HepG2 (cell line): ENCODE data around the gene KRT33A. TPM values are rescaled to one million over a fixed set of nuclear protein-coding genes. Genes with fewer than 3 reads are reported as not detected.

ENCODE experiments used
- ATAC-seq: fragments of 200-7000 bp; cut with Tn5 transposase; 3 replicates; pipeline ENCODE4 v1.9.1; 2020; ENCODE audit warnings: mild to moderate bottlenecking, moderate library complexity
- BruUV-seq: library from RNA; stranded (reverse); fragments of 400-500 nt; replicated peaks from 2 replicates; lab custom pipeline; 2021; lab: Mats Ljungman, UMichigan
- CTCF ChIA-PET: fragments of 300-600 bp; formaldehyde crosslinking; extraction: SDS; loops from one replicate; lab custom pipeline; 2021; ENCODE audit warnings: low total read pairs, inconsistent platforms, low intra/inter-chr PET ratio; lab: Yijun Ruan, JAX
- POLR2A ChIA-PET: fragments of 350-600 bp; sonication (Branson Sonifier 250); formaldehyde crosslinking; loops from one replicate; lab custom pipeline; 2020; ENCODE audit warnings: antibody characterized with exemption, inconsistent platforms; lab: Yijun Ruan, JAX
- DNase-seq: peaks from one replicate; pipeline ENCODE4 v3.0.0-alpha.2; 2015; ENCODE audit warnings: low spot score
- FAIRE-seq: peaks from 3 replicates; lab custom pipeline; 2011; peaks lifted over from hg19 to GRCh38; lab: Jason Lieb, UNC
- H2AFZ ChIP-seq: one replicate; pipeline ENCODE4 v1.6.1; 2011; ENCODE audit warnings: low read length, inconsistent platforms
- H3K27ac ChIP-seq: fragments of 300-600 bp; 3 replicates; pipeline ENCODE4 v1.8.0; 2011; ENCODE audit warnings: mixed run types, mild to moderate bottlenecking, mixed read lengths, low read length, inconsistent platforms; ENCODE audit not compliant: insufficient read depth; ENCODE audit errors: extremely low read length
- H3K27me3 ChIP-seq, 2 experiments: fragments of 200-600 bp in 1 of 2; 2 replicates in 1 of 2; 3 replicates in 1 of 2; pipeline versions ENCODE4 v1.6.0 to v1.8.0; 2011; ENCODE audit warnings: low read length in 2 of 2, mild to moderate bottlenecking in 2 of 2, moderate library complexity in 2 of 2, inconsistent platforms in 1 of 2; ENCODE audit not compliant: insufficient read depth in 2 of 2, control insufficient read depth in 1 of 2
- H3K36me3 ChIP-seq, 2 experiments: fragments of 200-600 bp in 1 of 2; replicated peaks in 1 of 2; 2 replicates in 1 of 2; 3 replicates in 1 of 2; pipeline versions ENCODE4 v1.5.1 to v1.8.0; 2011; ENCODE audit warnings: low read length in 2 of 2, inconsistent platforms in 1 of 2; ENCODE audit not compliant: insufficient read depth in 2 of 2, control insufficient read depth in 1 of 2
- H3K4me1 ChIP-seq: 2 replicates; pipeline ENCODE4 v1.5.1; 2012; ENCODE audit warnings: low read length, inconsistent platforms; ENCODE audit not compliant: insufficient read depth
- H3K4me2 ChIP-seq: 2 replicates; pipeline ENCODE4 v1.6.0; 2011; ENCODE audit warnings: low read depth, low read length, inconsistent platforms
- H3K4me3 ChIP-seq, 3 experiments: fragments of 200-600 bp in 1 of 3; sonication (generic), shearing (Covaris generic) in 1 of 3; replicated peaks in 1 of 3; 2 replicates each; pipeline ENCODE4 v1.5.1; 2011 to 2016; ENCODE audit warnings: low read length in 3 of 3, inconsistent platforms in 2 of 3, low read depth in 2 of 3, mild to moderate bottlenecking in 2 of 3, control low read depth in 1 of 3, mixed read lengths in 1 of 3; ENCODE audit not compliant: insufficient read depth in 1 of 3
- H3K79me2 ChIP-seq: one replicate; pipeline ENCODE4 v1.6.1; 2011; ENCODE audit warnings: low read length, inconsistent platforms; ENCODE audit not compliant: insufficient read depth
- H3K9ac ChIP-seq: 2 replicates; pipeline ENCODE4 v1.6.0; 2011; ENCODE audit warnings: mild to moderate bottlenecking, low read depth, low read length, inconsistent platforms; ENCODE audit not compliant: insufficient read depth
- H3K9me3 ChIP-seq: 2 replicates; pipeline ENCODE4 v1.5.1; 2012; ENCODE audit warnings: mild to moderate bottlenecking, low read length
- H4K20me1 ChIP-seq: 2 replicates; pipeline ENCODE4 v1.6.0; 2011; ENCODE audit warnings: inconsistent platforms, mild to moderate bottlenecking, low read length, moderate library complexity; ENCODE audit not compliant: insufficient read depth
- BCL3 ChIP-seq: sonication (generic); formaldehyde crosslinking; IDR thresholded peaks from 2 replicates; pipeline ENCODE4 v1.5.1; 2020; ENCODE audit warnings: mild to moderate bottlenecking, missing genetic modification reagents, moderate library complexity
- CSRNP2 ChIP-seq: sonication (generic); formaldehyde crosslinking; conservative IDR thresholded peaks from 2 replicates; pipeline ENCODE4 v1.8.0; 2022; ENCODE audit warnings: low read depth, missing genetic modification reagents
- DMAP1 ChIP-seq: IDR thresholded peaks from 2 replicates; pipeline ENCODE4 v1.6.1; 2016
- E2F1 ChIP-seq: sonication (generic); formaldehyde crosslinking; IDR thresholded peaks from 2 replicates; pipeline ENCODE4 v1.5.0; 2020; ENCODE audit warnings: missing genetic modification reagents
- FUBP1 ChIP-seq: sonication (generic); formaldehyde crosslinking; IDR thresholded peaks from 2 replicates; pipeline ENCODE4 v1.5.1; 2020; ENCODE audit warnings: missing genetic modification reagents, mild to moderate bottlenecking, borderline replicate concordance
- HNRNPL ChIP-seq: fragments of 200-400 bp; formaldehyde crosslinking; IDR thresholded peaks from 2 replicates; pipeline ENCODE4 v1.6.1; 2017; ENCODE audit warnings: mild to moderate bottlenecking, low read depth, low read length
- IRF2 ChIP-seq: IDR thresholded peaks from 2 replicates; pipeline ENCODE4 v1.6.1; 2018; ENCODE audit warnings: missing genetic modification reagents, missing compliant biosample characterization
- RNF219 ChIP-seq: sonication (generic); formaldehyde crosslinking; IDR thresholded peaks from 2 replicates; pipeline ENCODE4 v1.5.0; 2020; ENCODE audit warnings: mild to moderate bottlenecking, missing genetic modification reagents
- SMAD1 ChIP-seq: sonication (generic); formaldehyde crosslinking; IDR thresholded peaks from 2 replicates; pipeline ENCODE4 v1.4.0; 2020; ENCODE audit warnings: missing genetic modification reagents, low read depth, mild to moderate bottlenecking, borderline replicate concordance
- ZFYVE20 ChIP-seq: sonication (generic); formaldehyde crosslinking; IDR thresholded peaks from 2 replicates; pipeline ENCODE4 v1.8.0; 2023; ENCODE audit warnings: low read depth, mild to moderate bottlenecking, moderate library complexity, missing genetic modification reagents, borderline replicate concordance
- ZNF598 ChIP-seq: sonication (generic); formaldehyde crosslinking; IDR thresholded peaks from 2 replicates; pipeline ENCODE4 v1.5.1; 2020; ENCODE audit warnings: mild to moderate bottlenecking, missing genetic modification reagents, borderline replicate concordance
- ZNF691 ChIP-seq: sonication (generic); formaldehyde crosslinking; IDR thresholded peaks from 2 replicates; pipeline ENCODE4 v1.4.0; 2020; ENCODE audit warnings: missing genetic modification reagents, low read depth, mild to moderate bottlenecking, borderline replicate concordance
- WGBS: methylation state at CpG from one replicate; pipeline ENCODE4 v1.1.6; 2017; ENCODE audit warnings: low lambda C conversion rate; 5-methylcytosine and 5-hydroxymethylcytosine counted together
- in situ Hi-C: cut with HindIII; loops from 2 replicates; pipeline ENCODE4 v1.10.0; 2017; ENCODE audit warnings: low pct_unique_long_range_greater_than_20kb; ENCODE audit not compliant: extremely low pct_ligation_motif_present
- intact Hi-C: fragments of 100-400 bp; cut with micrococcal nuclease; formaldehyde crosslinking; loops from one replicate; pipeline ENCODE4 v1.10.0; 2022; ENCODE audit not compliant: unreplicated experiment
- polyA plus RNA-seq, 8 experiments: library from polyadenylated mRNA; depleted of rRNA in 3 of 8; stranded (reverse) in 7 of 8; unstranded in 1 of 8; fragments of >200 nt; fragmentation: Illumina TruSeq in 4 of 8; extraction: Trizol in 4 of 8; gene quantifications; 2 replicates each; pipeline versions ENCODE4 v1.2.1 to v1.2.3, GENCODE V29; 2011 to 2016; ENCODE audit warnings: low read depth in 4 of 8, missing spikeins in 1 of 8, mixed read lengths in 1 of 8; ENCODE audit not compliant: insufficient read depth in 1 of 8
- total RNA-seq, 5 experiments: library from RNA; depleted of rRNA; stranded (reverse); fragments of >200 nt; fragmentation: Illumina TruSeq; extraction: Trizol; gene quantifications; 2 replicates each; pipeline ENCODE4 v1.2.3, GENCODE V29; 2016; ENCODE audit warnings: low read depth in 1 of 5

The KRT33A gene
- total and polyA plus RNA-seq, 2 of the 13 experiments (the other 11 are each of a cell fraction or from before 2014, with no cell fraction given): not detected

GRCh38 chr17:41308918-41309359 is 41.7 kb downstream of the KRT33A start, which contains the start of gene KRTAP16-1 (continued):
- no peak for TF ChIP-seq BCL3 (CRISPR knock-in tag)

GRCh38 chr17:41308251-41308917 is 42.2 kb downstream of the KRT33A start:
- 67% methylated on average over 2 of the region's 10 CpGs for WGBS
- Histone ChIP-seq H3K4me3 (no peak overlapping the region), H3K9me3 (no peaks in the 10 kb centered on the region), H3K9ac (no peak overlapping the region), H3K4me1 (no peaks in the 10 kb centered on the region), H2AFZ (no peak overlapping the region), H3K27ac (no peak overlapping the region), H3K36me3 (no peaks in the 10 kb centered on the region), H3K27me3 (peaks cover 3 to 29% of the 10 kb centered on the region in 2 experiments; a peak in 3 of 5 replicates), H4K20me1 (no peaks in the 10 kb centered on the region), H3K4me2 (no peak overlapping the region), H3K79me2 (no peaks in the 10 kb centered on the region)
- DNase-seq (no peak), ATAC-seq (no peak; the same call in 2 of the 3 replicates), FAIRE-seq (no peak)
- no TSS peak for BruUV-seq
- in situ Hi-C loops: no loop called here
- POLR2A ChIA-PET: no interaction called here
- CTCF ChIA-PET: no interaction called here
- intact Hi-C loops: no loop called here
- TF ChIP-seq FUBP1 (no peak), HNRNPL (no peak), E2F1 (CRISPR knock-in tag) (no peak), ZFYVE20 (CRISPR knock-in tag) (no peak), ZNF691 (no peak), RNF219 (CRISPR knock-in tag) (no peak), DMAP1 (CRISPR knock-in tag) (no peak), ZNF598 (CRISPR knock-in tag) (no peak), CSRNP2 (CRISPR knock-in tag) (no peak), SMAD1 (CRISPR knock-in tag) (no peak), IRF2 (CRISPR knock-in tag) (no peak)
